Glutamatergic neuron (in vitro differentiated cells): ENCODE measurements around the gene EIF4G3. TPM values are rescaled to one million over a fixed set of nuclear protein-coding genes. Genes with fewer than 3 reads are reported as not detected.

Experiments
- DNase-seq: peaks from one replicate; pipeline ENCODE4 v3.0.0; 2022
- H3K27ac Mint-ChIP-seq: one replicate; pipeline ENCODE4 v1.8.0; 2020; ENCODE audit warnings: mild to moderate bottlenecking, mixed read lengths, inconsistent platforms; ENCODE audit not compliant: unreplicated experiment
- H3K27me3 Mint-ChIP-seq: one replicate; pipeline ENCODE4 v1.8.0; 2020; ENCODE audit warnings: mild to moderate bottlenecking, moderate library complexity, mixed read lengths, inconsistent platforms; ENCODE audit not compliant: unreplicated experiment
- H3K36me3 Mint-ChIP-seq: one replicate; pipeline ENCODE4 v1.8.0; 2020; ENCODE audit warnings: mild to moderate bottlenecking, mixed read lengths, inconsistent platforms; ENCODE audit not compliant: unreplicated experiment
- H3K4me1 Mint-ChIP-seq: one replicate; pipeline ENCODE4 v1.8.0; 2020; ENCODE audit warnings: mild to moderate bottlenecking, low read depth, mixed read lengths, inconsistent platforms; ENCODE audit not compliant: unreplicated experiment
- H3K4me3 Mint-ChIP-seq: one replicate; pipeline ENCODE4 v1.8.0; 2020; ENCODE audit warnings: mild to moderate bottlenecking, mixed read lengths, inconsistent platforms; ENCODE audit not compliant: unreplicated experiment
- H3K9me3 Mint-ChIP-seq: one replicate; pipeline ENCODE4 v1.8.0; 2020; ENCODE audit warnings: mild to moderate bottlenecking, moderate library complexity, mixed read lengths, inconsistent platforms; ENCODE audit not compliant: unreplicated experiment
- CTCF ChIP-seq: fragments of 200-600 bp; sonication (generic); IDR thresholded peaks from one replicate; pipeline ENCODE4 v1.5.0; 2021; ENCODE audit not compliant: partially characterized antibody, unreplicated experiment
- total RNA-seq: library from RNA; stranded (reverse); fragmentation: NEBNext Ultra II Directional; extraction: Animal tissue kit (Norgen Biotek cat#: 25700); gene quantifications from one replicate; pipeline ENCODE4 v1.2.1, GENCODE V29; 2021; ENCODE audit not compliant: unreplicated experiment

EIF4G3 gene
- total RNA-seq, 1 donor from 2014 or later = 100 TPM

DNA sequence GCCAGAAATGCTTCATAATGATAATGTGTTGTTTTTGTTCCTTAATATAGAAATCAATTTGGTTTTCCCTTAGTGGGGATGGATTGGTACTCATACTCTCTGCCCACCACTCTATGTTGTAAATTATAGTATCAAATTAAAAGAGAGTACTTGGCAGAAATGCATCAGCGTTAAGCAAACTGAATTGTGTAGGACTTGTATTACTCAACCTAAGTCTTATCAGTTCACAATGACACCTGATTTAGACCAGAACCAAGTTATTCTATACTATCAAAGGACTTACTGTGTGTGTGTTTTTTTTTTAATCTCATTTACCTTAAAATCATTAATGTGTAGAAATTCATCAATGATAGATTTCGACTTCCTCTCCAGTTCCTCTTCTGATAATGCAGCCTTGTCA is 327.6 kb downstream of the EIF4G3 start:
- Mint-ChIP-seq H3K27me3 (no peaks in the 10 kb centered on the region), H3K9me3 (peaks cover 4% of the 10 kb centered on the region), H3K4me1 (no peaks in the 10 kb centered on the region), H3K36me3 (no peaks in the 10 kb centered on the region), H3K4me3 (no peak overlapping the region), H3K27ac (no peak overlapping the region)
- TF ChIP-seq CTCF = no peak
- no peak for DNase-seq

- Mint-ChIP-seq H3K9me3 (peaks cover 2% of the 10 kb centered on the region), H3K4me1 (no peaks in the 10 kb centered on the region), H3K27me3 (no peaks in the 10 kb centered on the region), H3K36me3 (no peaks in the 10 kb centered on the region), H3K4me3 (no peak overlapping the region), H3K27ac (no peak overlapping the region)
- no peak for TF ChIP-seq CTCF
- DNase-seq = no peak
These were observed 328.5 kb downstream of the EIF4G3 start for GRCh38 chr1:20848162-20848561.

GRCh38 chr1:20847611-20848080 is 329.1 kb downstream of the EIF4G3 start:
- Mint-ChIP-seq H3K36me3 (no peaks in the 10 kb centered on the region), H3K4me3 (no peak overlapping the region), H3K4me1 (no peaks in the 10 kb centered on the region), H3K27me3 (no peaks in the 10 kb centered on the region), H3K27ac (no peak overlapping the region), H3K9me3 (peaks cover 2% of the 10 kb centered on the region)
- no peak for TF ChIP-seq CTCF
- no peak for DNase-seq

DNA sequence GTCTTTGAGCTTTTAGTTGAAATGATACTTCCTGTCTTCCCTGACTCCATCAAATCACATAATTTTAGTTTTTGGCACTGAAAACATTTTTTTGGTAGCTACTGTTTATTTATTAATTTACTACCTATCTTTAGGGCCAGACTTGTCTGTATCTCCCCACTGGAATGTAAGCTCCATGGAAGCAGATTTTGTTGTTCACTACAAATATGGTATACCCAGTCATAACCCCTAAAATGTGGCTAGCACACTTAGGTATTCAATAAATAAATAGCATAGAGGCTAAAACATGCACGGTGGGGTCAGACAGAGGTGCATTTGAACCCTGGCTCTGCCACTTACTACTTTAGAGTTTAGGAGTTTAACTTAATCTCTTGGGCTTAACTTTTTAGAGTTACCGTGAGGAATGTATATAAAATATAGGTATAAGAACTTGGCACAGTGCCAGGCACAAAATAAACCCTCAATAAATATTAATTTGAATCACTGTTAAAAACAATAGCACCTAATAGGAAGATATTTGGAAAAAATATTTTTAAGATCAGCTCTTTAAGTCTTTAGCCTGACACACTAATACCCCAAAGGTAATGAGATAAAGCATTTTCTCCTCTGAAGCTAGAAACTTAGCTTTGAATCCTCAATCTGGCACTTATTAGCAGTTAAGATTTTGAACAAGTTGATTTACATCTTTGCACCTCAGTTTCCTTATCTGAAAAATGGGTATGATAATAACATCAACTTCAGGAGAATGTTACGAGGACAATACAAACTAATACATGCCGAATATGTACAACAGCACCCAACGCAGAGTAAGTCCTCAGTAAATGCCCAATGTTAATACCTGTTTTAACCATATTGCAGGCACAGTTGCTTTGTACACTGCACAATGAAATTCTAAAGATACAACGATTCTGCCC is 330.0 kb downstream of the EIF4G3 start:
- Mint-ChIP-seq H3K4me1 (no peaks in the 10 kb centered on the region), H3K27ac (no peak overlapping the region), H3K36me3 (no peaks in the 10 kb centered on the region), H3K4me3 (no peak overlapping the region), H3K27me3 (no peaks in the 10 kb centered on the region), H3K9me3 (peaks cover 2% of the 10 kb centered on the region)
- DNase-seq = no peak
- no peak for TF ChIP-seq CTCF

GRCh38 chr1:20840731-20841130 is 336.0 kb downstream of the EIF4G3 start:
- no peaks in the 10 kb centered on the region for H3K4me1 Mint-ChIP-seq

More at GRCh38 chr1:20840731-20841130, 336.0 kb downstream of the EIF4G3 start:
- Mint-ChIP-seq H3K36me3 (no peaks in the 10 kb centered on the region), H3K4me3 (no peak overlapping the region), H3K27me3 (no peaks in the 10 kb centered on the region), H3K27ac (no peak overlapping the region), H3K9me3 (peaks cover 2% of the 10 kb centered on the region)
- TF ChIP-seq CTCF = no peak
- DNase-seq = no peak
